ENCODE measurements around the gene NHLRC3.

NHLRC3 gene

DNA sequence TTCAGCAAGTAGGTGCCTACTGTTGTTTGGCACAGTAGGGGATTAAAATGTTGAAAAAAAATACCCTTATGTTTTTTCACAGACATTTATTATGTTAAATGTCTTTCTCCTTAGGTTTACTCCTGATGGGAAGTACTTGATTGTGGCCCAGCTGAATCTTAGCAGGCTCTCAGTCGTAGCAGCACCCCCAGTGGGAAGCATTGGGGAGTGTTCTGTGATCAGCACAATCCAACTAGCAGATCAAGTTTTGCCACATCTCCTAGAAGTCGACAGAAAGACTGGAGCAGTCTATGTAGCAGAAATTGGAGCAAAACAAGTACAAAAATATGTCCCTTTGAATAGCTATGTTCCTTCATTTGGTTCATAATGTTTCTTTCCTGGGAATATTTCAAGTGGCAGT, 9.3 kb downstream of the NHLRC3 start:
- ATAC-seq (ENCODE audit: insufficient read depth, low read depth), result 0 out of 3 replicates have a peak, but pooled peaks have one; percentile 42

GRCh38 chr13:39048806-39049205, 10.6 kb downstream of the NHLRC3 start:
- H4K20me1 ChIP-seq (ENCODE audit: insufficient read depth, low read length), result no peaks in the 10 kb centered on the region
- no peaks in the 10 kb centered on the region for H3K79me2 ChIP-seq (ENCODE audit: insufficient read depth, low read length)
- DNase-seq, result no peak
- no peaks in the 10 kb centered on the region for H3K4me1 ChIP-seq (ENCODE audit: insufficient read depth, low read length)
- H3K4me2 ChIP-seq (ENCODE audit: insufficient read depth, low read length), result no peak overlapping the region
- no peak overlapping the region for H3K27ac ChIP-seq (ENCODE audit: low read length)
- peaks cover 40% of the 10 kb centered on the region for H3K36me3 ChIP-seq (ENCODE audit: insufficient read depth, low read length)
- ATAC-seq (ENCODE audit: insufficient read depth, low read depth), result no peak
- no peaks in the 10 kb centered on the region for H3K27me3 ChIP-seq (ENCODE audit: insufficient read depth, low read length, poor library complexity)
- no peak overlapping the region for H3K4me3 ChIP-seq (ENCODE audit: low read depth in 1 of 2, low read length in 2 of 2)
- no peak overlapping the region for H3K9ac ChIP-seq (ENCODE audit: low read depth, low read length)
- no peak for TF ChIP-seq EZH2 (IDR thresholded peaks at IDR 0.05; ENCODE audit: borderline replicate concordance, low read depth, low read length, severe bottlenecking)
- no peak for TF ChIP-seq CTCF (IDR thresholded peaks at IDR 0.05; ENCODE audit: borderline replicate concordance, extremely low read depth, low read length, poor library complexity, severe bottlenecking)
- H2AFZ ChIP-seq (ENCODE audit: low read depth, low read length), result no peak overlapping the region
- no peaks in the 10 kb centered on the region for H3K9me3 ChIP-seq (ENCODE audit: insufficient read depth, low read length, severe bottlenecking)

More for the DNA sequence above, 9.3 kb downstream of the NHLRC3 start:
- H3K9me3 ChIP-seq (ENCODE audit: insufficient read depth, low read length, severe bottlenecking), result no peaks in the 10 kb centered on the region
- H3K9ac ChIP-seq (ENCODE audit: low read depth, low read length), result no peak overlapping the region
- no peak overlapping the region for H2AFZ ChIP-seq (ENCODE audit: low read depth, low read length)
- no peak overlapping the region for H3K4me3 ChIP-seq (ENCODE audit: low read depth in 1 of 2, low read length in 2 of 2)
- no peak overlapping the region for H3K27ac ChIP-seq (ENCODE audit: low read length)
- no peaks in the 10 kb centered on the region for H3K79me2 ChIP-seq (ENCODE audit: insufficient read depth, low read length)
- H4K20me1 ChIP-seq (ENCODE audit: insufficient read depth, low read length), result no peaks in the 10 kb centered on the region; the same call in 1 of the 2 replicates
- peaks cover 37% of the 10 kb centered on the region for H3K36me3 ChIP-seq (ENCODE audit: insufficient read depth, low read length)
- no peaks in the 10 kb centered on the region for H3K27me3 ChIP-seq (ENCODE audit: insufficient read depth, low read length, poor library complexity)
- H3K4me1 ChIP-seq (ENCODE audit: insufficient read depth, low read length), result no peaks in the 10 kb centered on the region
- TF ChIP-seq CTCF (IDR thresholded peaks at IDR 0.05; ENCODE audit: borderline replicate concordance, extremely low read depth, low read length, poor library complexity, severe bottlenecking), result no peak
- no peak for TF ChIP-seq EZH2 (IDR thresholded peaks at IDR 0.05; ENCODE audit: borderline replicate concordance, low read depth, low read length, severe bottlenecking)
- no peak overlapping the region for H3K4me2 ChIP-seq (ENCODE audit: insufficient read depth, low read length)
- DNase-seq, result no peak

DNA sequence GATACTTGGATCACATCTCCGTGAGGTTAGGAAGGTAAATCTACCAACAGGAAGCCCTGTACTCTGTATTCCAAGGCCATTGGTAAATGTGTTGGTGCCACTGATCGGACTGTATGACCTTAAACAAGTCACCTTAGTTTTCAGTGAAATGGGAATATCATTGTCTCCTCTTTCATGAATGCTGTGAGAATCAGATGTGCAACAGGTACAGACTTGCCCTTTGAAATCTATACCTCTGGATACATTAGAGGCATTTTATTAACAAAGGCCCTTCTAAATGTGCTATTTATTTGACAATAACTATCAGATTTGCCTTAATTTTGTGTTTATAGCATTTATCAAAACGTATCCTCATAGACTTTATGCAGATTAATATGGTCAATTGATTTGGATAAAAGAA, 11.0 kb downstream of the NHLRC3 start:
- Histone ChIP-seq H3K4me3 (ENCODE audit: low read depth in 1 of 2, low read length in 2 of 2) (no peak overlapping the region), H3K9me3 (ENCODE audit: insufficient read depth, low read length, severe bottlenecking) (no peaks in the 10 kb centered on the region), H3K4me2 (ENCODE audit: insufficient read depth, low read length) (no peak overlapping the region), H4K20me1 (ENCODE audit: insufficient read depth, low read length) (no peaks in the 10 kb centered on the region), H3K9ac (ENCODE audit: low read depth, low read length) (no peak overlapping the region), H3K27ac (ENCODE audit: low read length) (no peak overlapping the region), H3K36me3 (ENCODE audit: insufficient read depth, low read length) (peaks cover 35% of the 10 kb centered on the region), H3K27me3 (ENCODE audit: insufficient read depth, low read length, poor library complexity) (no peaks in the 10 kb centered on the region), H3K4me1 (ENCODE audit: insufficient read depth, low read length) (no peaks in the 10 kb centered on the region), H3K79me2 (ENCODE audit: insufficient read depth, low read length) (no peaks in the 10 kb centered on the region), H2AFZ (ENCODE audit: low read depth, low read length) (no peak overlapping the region)
- ATAC-seq (ENCODE audit: insufficient read depth, low read depth) (no peak), DNase-seq (no peak)
- TF ChIP-seq CTCF (IDR thresholded peaks at IDR 0.05; ENCODE audit: borderline replicate concordance, extremely low read depth, low read length, poor library complexity, severe bottlenecking) (no peak), EZH2 (IDR thresholded peaks at IDR 0.05; ENCODE audit: borderline replicate concordance, low read depth, low read length, severe bottlenecking) (no peak)

GRCh38 chr13:39051157-39051556, 12.9 kb downstream of the NHLRC3 start:
- Histone ChIP-seq H3K27ac (ENCODE audit: low read length) (no peak overlapping the region), H2AFZ (ENCODE audit: low read depth, low read length) (no peak overlapping the region), H3K27me3 (ENCODE audit: insufficient read depth, low read length, poor library complexity) (no peaks in the 10 kb centered on the region), H3K9ac (ENCODE audit: low read depth, low read length) (no peak overlapping the region), H3K4me3 (ENCODE audit: low read depth in 1 of 2, low read length in 2 of 2) (no peak overlapping the region), H3K79me2 (ENCODE audit: insufficient read depth, low read length) (no peaks in the 10 kb centered on the region), H3K4me2 (ENCODE audit: insufficient read depth, low read length) (no peak overlapping the region), H3K36me3 (ENCODE audit: insufficient read depth, low read length) (peaks cover 26% of the 10 kb centered on the region), H3K9me3 (ENCODE audit: insufficient read depth, low read length, severe bottlenecking) (no peaks in the 10 kb centered on the region), H3K4me1 (ENCODE audit: insufficient read depth, low read length) (no peaks in the 10 kb centered on the region), H4K20me1 (ENCODE audit: insufficient read depth, low read length) (no peaks in the 10 kb centered on the region)
- ATAC-seq (ENCODE audit: insufficient read depth, low read depth) (peak; percentile 39; the same call in 1 of the 3 replicates), DNase-seq (no peak)
- TF ChIP-seq CTCF (IDR thresholded peaks at IDR 0.05; ENCODE audit: borderline replicate concordance, extremely low read depth, low read length, poor library complexity, severe bottlenecking), result peak; percentile 59
- TF ChIP-seq EZH2 (IDR thresholded peaks at IDR 0.05; ENCODE audit: borderline replicate concordance, low read depth, low read length, severe bottlenecking), result no peak
